HS-5 (cell line): ENCODE results near the gene SP5.
"Not testable (repeated sequence)": the region's sequence is repeated elsewhere in the genome, so short reads cannot be mapped to it uniquely, and the experiment has no call there.

Source experiments
- DNase-seq: peaks from one replicate; pipeline ENCODE4 v3.0.0-alpha.2; 2012; ENCODE audit warnings: low read depth

SP5 gene

DNA sequence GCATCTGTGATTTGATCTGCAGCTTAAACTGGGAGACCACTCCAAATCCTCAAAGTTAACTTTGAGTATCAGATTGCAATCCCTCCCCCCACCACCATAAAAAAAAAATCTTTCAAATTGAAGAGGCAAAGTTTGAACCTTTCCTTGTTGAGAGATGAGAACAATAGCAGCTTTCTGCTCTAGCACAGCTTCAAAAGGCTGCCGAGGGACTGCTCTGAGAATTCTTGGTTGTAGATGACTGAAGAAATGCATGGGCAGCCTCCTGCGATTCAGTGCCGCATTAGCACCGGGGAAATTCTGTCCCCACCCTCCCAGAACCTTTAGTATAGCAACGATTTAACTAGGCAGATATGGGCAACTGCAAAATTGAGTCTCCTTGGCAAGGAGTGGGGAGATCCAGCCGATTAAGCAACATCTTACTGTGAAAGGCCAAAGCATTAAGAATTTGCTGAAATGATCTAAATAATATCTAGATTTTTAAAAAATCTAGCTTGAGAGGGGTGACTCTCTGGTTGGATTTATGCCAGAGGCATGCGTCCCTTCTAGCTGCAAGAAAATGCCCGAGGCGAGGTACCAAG lies 3.9 kb upstream of the SP5 start:
- DNase-seq, result no peak

DNA sequence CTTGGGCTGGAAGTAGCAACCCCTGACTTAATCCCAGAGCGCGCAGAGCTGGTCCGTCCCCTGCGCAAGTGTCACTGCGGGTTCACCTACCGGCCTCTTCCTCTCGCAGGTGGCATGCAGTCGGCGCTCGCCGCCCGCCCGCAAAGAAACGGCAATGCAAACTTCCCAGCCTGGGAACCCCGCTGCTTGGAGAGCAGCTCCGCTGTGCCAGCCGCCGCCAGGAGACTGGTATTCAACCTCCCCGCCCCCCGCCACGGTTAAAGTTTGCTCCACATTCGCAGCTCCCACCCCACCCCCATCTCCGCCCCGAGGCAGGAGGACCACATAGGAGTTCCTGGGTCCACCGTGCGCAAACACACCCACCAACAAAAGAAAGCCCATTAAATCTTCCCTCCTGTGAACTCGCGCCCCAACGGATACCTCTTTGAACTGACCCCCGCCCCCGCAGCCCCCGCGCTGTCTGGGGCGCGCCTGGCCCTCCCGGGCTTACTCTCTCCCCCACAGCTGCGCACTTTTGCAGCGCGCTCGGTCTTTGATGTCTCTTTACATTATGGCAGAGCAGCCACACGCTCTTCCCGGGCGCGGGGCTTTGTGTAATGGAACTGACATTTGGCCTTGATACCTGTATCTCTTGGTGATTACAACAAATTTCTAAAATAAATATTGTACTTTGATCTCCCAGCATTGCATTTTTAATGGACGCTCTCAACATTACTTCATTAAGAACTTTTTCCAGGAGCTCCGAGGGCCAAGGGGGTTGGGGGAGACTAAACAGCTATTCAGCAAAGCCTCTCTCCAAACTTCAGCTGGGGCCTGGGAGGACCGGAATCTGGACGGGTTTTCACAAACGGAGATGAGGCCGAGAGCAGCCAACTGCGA lies 3.1 kb upstream of the SP5 start:
- DNase-seq, result no peak

GRCh38 chr2:170712653-170713542 lies 2.2 kb upstream of the SP5 start:
- no peak for DNase-seq

- no peak for DNase-seq
Measured at GRCh38 chr2:170713543-170714380, 1.4 kb upstream of the SP5 start.

GRCh38 chr2:170714381-170715061 lies 616 bp upstream of the SP5 start:
- no peak for DNase-seq

GRCh38 chr2:170715932-170716777 lies 1.0 kb downstream of the SP5 start:
- no peak for DNase-seq

DNA sequence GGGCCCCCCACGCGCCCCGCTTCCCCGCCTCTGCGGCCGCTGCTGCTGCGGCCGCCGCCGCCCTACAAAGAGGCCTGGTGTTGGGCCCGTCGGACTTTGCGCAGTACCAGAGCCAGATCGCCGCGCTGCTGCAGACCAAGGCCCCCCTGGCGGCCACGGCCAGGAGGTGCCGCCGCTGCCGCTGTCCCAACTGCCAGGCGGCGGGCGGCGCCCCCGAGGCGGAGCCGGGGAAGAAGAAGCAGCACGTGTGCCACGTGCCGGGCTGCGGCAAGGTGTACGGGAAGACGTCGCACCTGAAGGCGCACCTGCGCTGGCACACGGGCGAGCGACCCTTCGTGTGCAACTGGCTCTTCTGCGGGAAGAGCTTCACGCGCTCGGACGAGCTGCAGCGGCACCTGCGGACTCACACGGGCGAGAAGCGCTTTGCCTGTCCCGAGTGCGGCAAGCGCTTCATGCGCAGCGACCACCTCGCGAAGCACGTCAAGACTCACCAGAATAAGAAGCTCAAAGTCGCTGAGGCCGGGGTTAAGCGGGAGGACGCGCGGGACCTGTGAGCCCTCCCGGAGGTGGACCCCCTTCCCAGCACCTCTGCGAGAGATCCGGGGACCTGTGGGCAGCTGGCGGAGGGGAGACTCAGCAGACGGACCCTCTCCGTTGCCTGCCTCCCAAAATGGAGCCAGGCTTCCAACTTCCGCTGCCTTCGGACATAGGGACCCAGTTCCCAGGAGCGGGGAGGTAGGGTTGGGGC lies 1.9 kb downstream of the SP5 start:
- no peak for DNase-seq

- DNase-seq, result no peak
Measured at GRCh38 chr2:170717599-170717963, 2.4 kb downstream of the SP5 start.

GRCh38 chr2:170717991-170718589 lies 3.0 kb downstream of the SP5 start:
- DNase-seq, result no peak

GRCh38 chr2:170719810-170720209 lies 4.7 kb downstream of the SP5 start:
- DNase-seq, result no peak

- DNase-seq, result no peak
Measured at GRCh38 chr2:170721678-170722077, 6.5 kb downstream of the SP5 start.

DNA sequence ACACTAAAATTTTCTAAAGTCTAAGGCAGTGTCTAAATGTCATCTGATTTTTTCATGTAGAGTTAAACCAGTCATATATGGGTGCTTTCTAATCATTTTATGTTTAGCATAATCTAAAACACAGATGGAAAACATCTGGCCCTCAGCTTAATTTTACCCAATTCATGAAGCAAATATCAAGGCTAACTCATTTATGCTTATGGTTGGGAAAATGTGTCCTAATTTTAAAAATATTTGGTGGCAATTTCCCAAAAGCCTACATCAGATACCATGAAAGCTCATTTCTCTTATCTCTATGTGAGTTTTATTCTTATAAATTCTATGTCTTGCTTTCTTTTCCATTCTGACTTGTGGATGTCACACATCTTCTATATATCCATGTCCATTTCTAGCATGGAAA lies 7.2 kb downstream of the SP5 start:
- DNase-seq, result no peak

DNA sequence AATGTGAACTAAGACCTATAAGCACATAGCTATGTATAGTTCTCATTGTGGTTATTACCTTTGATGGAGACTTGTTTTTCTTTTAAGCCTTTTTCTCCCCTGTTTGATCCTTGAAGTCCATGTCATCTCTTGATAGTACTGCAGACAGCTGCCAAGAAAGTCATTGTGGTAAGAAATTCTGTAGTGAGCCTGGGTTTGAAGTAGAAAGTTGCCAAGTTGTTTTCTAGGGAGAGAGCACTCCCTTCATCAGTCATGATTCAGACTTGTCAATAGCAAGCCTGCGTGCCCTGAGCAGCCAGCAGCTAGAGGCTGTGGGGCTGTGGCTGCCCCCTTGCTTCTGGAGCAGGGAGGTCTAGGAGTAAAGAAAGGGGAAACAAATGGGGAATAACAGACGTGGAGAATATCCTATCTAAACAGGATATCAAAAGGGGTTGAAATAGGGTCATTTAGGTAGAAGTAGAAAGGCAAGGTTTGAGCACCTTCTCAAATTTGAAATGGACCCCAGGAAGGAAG lies 8.4 kb downstream of the SP5 start:
- no peak for DNase-seq

DNA sequence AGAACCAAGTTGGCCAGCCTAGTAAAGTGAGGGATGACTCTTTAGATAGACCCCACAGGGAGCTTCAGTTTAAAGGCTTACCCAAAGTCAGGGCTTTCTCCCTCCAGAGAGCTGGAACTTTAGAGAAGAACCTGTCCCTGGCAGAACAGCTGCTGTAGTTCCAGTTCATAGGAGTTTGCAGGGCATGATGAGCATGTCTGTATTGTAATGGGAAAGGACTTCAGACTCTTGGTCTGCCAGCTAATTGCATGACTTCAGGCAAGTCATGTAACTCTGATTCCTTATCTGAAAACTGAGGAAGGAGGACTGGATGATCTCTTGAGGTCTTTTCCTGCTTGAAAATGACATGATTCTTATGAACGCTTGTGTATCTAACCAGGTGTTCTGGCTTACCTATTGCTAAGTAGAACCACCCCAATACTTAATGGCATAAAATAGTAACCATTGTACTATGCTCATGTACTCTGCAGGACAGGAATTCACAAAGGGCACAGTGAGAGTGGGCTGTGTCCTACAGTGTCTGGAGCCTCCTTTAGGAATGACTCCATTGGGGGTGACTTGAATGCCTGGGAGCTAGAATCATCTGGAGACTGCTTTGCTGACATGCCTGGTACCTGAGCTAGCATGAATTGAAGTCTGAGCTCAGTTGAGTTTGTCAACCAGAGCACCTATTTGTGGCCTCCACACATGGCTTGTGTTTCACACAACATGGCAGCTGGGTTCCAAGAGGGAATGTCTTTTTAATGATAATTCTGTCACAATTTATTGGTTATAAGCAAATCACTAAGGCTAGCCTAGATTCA lies 18.9 kb downstream of the SP5 start:
- no peak for DNase-seq

DNA sequence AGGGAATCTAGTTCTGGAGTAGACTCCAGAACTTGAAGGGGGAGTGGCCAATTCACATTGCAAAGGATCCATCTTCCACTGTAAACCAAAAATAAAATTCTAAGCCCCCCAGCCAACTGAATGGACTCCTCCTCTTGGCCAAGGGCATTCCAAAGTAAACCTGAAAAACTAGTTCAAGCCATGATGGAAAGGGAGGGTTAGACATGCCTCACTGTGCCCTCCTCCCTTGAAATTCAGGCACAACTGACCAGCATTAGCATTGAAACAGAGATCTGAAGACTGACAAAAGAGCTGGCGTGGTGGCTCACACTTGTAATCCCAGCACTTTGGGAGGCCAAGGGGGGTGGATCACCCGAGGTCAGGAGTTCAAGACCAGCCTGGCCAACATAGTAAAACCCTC lies 19.5 kb downstream of the SP5 start:
- DNase-seq, result not testable (repeated sequence)

DNA sequence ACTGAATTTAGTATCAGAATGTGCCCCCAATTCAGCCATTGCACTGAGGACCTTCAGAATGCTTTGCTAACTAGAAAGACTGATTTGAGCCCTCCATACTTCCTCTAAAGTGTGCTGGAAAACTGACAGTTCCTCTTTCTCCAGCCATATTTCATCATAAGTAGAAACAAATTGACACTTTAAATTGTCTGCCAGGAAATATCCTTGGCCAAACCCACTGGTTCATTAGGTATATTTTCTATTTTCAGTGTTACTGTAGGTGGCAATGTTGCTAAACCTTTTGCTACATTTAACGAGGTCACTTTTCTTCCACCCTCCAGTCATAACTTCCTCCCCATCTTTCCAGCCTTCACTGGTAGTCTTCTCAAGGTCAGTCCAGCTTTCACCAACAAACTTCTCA lies 21.5 kb downstream of the SP5 start:
- no peak for DNase-seq

- no peak for DNase-seq
Measured at GRCh38 chr2:170737406-170737805, 22.3 kb downstream of the SP5 start.

GRCh38 chr2:170737821-170738220 lies 22.7 kb downstream of the SP5 start:
- no peak for DNase-seq
